CD1c-positive myeloid dendritic cell (primary cell): ENCODE data around the gene DPH2.

Source experiments
- DNase-seq: peaks from one replicate; pipeline ENCODE4 v3.0.0-alpha.2; 2016; ENCODE audit errors: extremely low spot score

The DPH2 gene

DNA sequence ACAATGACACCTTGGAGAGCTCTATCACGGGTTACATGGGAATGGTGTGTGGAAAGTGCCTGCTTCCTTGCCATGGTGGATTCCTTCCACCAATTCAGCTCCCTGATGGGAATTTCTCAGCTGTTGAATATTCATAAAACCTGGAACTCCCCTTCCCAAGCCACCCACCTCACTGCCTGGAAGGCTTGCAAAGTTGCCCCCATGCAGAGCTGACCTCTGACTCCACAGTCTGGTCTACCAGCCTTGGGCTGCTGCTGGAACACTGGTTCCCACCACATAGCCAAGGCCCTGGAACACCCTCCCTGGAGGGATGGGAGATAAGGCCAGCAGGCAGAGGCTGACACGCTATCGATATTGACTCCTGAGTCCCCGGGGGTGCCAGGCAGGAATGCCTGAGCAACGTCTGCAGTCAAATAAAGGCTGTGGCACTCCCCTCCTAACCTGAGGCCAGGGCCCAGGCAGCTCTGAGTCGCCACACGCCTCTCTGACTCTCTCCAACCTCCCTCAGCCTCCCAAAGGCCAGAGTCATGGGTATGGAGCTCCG, 30.4 kb downstream of the DPH2 start:
- DNase-seq: no peak

DNA sequence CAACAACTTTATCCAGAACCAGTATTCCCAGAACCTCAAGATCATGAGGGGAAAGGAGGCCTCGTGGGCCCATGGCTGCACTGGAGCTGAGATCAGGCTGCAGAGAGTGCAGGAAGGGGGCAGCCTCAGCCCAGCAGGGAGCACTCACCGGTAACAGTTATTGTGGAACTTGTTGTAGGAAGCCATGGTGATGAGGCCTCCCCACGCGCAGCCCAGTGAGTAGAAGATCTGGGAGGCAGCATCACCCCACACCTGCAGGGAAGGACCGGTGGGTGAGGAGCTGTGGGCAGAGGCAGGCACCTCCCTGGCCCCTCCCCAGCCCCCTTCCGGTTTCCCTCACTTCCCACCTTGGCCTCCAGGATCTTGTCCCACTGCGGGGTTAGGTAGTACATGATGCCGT, 32.4 kb downstream of the DPH2 start:
- DNase-seq: no peak

DNA sequence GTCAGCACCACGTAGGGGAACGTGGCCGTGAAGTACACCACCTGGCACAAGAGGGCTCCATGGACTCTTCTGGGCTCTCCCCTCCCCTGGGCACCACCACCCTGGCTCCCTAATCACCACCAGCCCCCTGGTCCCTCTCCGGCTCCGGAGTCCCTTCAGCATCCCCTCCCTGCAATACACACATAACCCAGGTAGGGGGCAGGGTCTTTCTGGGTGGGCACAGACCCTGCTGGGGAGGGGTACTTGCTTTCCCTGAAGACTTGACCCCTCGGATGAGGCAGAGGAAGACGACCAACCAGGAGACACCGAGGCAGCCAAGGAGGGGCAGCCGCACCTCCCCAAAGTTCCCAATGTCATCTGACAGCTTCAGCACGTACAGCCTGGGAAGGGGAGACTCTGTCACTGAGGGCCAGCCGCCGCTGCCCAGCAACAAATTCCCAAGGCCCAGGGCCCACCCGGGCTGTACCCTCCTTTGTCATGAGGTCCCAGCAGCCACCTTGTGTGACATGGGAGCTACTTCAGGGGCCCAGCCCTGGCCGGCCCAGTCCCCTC, 32.9 kb downstream of the DPH2 start:
- no peak for DNase-seq

DNA sequence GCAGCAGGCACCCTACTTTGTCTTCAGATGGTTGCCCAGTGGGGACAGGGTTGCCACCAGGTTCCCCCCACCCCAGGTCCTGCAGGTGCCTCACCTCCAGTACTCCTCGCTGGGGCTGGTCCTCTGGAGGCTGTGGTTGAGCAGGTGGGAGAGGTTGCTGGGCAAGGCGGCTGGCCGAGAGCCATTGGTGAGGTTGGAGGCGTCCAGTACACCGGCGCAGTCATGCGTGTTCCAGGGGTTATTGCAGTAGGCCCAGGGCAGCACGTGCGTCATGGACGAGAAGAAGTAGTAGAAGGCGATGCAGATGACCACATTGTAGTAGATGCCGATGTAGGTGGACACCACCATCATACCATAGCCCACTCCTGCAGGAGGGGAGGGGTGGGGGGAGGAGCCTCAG, 38.4 kb downstream of the DPH2 start:
- DNase-seq: no peak

DNA sequence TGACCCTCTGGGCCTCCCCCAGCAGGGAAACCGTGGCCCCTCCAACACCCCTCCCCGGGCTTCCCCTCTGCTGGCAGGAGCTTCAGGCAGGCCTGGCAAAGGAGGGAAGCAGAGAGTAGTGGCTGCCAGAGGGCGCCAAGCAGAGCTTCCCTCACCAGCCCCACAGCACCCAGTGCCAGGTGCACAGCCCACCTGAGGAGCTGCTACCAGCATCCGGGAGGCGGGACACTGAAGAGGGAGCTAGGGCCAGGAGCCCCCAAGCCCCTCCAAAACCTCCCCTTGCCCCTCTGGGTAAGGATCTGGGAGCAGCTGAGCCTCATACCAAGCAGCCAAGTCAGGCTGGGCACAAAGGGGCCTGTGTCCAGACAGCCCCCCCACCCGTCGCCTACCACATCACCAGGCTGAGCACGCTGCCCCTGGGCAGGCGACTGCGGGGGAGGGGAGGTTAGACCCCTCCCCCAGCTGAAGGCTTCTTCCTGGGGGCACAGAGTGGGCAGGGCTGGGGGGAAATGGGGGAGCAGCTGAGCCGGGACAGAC, 41.2 kb downstream of the DPH2 start:
- DNase-seq: no peak

DNA sequence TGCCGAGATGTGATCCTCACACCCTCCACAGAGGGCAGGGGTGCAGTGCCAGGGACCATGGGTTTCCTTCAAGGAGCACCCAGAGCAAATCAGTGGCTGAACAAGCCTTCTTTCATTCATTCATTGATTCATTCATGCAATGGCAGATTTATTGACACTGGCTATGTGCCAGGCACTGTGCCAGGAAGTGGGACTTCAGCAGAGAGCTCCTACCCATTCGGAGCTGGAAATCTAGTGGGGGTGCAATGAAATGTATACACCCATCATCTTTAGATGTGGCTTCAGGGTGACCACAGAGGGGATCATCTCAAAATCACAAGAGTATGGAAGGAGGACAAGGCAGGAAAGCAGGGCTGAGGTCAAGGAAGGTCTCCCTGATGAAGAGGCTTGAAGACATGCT, 42.6 kb downstream of the DPH2 start:
- no peak for DNase-seq

DNA sequence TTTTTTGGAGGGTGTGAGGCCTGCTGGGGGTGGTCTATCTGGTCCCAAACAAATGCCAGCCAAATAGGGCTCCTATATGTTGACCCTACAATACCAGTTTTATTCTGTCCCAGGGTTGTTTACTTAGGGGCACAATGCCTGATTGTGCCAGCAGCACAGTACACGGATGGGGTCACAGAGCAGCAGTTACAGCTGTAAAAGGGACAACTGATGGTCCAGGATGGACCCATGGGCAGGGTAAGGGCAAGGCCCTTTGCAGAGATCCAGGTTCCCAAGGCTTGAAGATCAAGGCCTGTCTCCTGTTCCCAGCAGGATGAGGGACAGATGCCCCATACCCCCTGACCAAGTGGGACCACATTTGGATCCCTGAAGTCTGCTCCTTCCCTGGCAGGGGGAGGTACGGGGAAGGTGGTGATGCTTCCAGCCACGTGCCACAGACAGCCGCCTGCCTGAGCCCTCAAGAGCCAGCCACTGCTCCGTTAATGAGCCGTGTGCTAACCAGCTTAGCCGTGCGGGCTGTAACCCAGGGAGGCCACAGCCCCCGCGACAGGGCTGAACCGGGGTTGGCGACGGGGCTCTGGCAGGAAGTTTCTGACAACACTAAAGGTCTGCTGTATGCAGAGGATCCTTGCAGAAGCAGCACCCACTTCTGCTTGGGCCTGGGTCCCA, 43.3 kb downstream of the DPH2 start:
- no peak for DNase-seq

DNA sequence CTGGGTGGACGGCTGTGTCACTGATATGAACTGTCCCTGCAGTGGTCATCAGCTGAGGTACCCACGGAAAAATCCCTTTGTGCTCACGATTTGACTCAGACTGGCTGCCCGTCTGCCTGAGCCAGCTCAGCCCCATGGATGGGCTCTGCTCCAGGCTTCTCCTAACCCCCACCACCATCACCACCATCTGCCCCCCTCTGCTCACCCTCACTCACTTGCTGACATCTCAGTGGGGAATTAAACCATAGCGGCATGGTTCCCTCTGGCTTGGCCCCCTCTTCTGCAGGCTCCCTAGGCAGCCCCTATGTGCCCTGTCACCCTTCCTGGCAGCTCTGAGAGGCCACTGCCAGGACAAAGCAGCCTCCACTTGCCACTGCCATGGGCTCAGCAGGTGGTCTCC, 44.1 kb downstream of the DPH2 start:
- no peak for DNase-seq

DNA sequence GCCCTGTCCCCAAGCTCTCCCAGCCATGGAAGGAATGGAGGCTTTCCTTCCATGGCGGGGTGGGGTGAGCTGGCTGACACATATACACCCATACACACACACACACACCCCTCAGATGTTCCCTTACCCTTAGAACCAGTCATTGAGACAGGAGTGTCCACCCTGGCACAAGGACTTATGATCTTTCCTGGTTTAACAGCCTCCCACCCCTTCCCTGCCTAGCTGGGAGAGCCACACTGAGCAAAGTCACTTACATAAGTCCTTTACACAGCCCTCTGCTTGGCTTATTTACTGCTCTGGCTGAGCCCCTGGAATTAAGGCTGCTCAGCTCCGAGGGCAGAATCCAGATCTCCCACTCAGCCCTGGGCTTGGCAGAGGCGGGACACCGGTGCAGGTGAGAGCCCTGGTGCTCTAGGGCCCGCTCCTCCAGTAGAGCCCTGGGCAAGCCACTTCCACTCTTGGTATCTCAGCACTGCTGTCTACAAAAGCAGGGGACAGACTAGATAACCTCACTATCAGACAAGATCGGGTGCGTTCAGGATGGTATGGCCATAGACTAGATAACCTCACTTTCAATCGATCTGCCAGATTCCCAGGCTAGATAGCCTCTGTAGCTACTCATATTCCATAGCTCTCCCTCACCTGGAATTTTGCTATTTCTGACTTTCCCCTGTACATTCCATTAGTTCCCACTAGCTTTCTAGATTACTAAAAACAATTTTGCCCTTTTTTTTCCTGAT, 44.7 kb downstream of the DPH2 start:
- no peak for DNase-seq

DNA sequence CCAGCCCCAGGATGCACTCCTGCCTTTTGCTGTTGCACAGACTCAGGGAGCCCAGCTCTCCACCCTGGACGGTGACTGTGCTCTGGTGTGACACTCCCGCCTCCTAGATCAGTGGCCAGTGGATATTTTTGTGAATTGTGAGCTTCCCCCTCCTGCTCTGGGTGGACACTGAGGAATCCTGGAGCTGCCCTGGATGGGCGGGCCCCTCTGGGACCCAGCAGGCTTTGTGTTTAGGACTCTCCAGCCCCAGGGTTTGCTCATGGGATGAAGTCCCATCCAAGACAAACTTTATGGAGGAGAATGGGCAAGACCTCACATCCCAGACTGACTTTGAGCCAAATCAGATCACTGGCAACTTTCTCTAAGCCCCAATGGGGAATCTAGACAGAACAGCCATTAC, 45.4 kb downstream of the DPH2 start:
- no peak for DNase-seq

DNA sequence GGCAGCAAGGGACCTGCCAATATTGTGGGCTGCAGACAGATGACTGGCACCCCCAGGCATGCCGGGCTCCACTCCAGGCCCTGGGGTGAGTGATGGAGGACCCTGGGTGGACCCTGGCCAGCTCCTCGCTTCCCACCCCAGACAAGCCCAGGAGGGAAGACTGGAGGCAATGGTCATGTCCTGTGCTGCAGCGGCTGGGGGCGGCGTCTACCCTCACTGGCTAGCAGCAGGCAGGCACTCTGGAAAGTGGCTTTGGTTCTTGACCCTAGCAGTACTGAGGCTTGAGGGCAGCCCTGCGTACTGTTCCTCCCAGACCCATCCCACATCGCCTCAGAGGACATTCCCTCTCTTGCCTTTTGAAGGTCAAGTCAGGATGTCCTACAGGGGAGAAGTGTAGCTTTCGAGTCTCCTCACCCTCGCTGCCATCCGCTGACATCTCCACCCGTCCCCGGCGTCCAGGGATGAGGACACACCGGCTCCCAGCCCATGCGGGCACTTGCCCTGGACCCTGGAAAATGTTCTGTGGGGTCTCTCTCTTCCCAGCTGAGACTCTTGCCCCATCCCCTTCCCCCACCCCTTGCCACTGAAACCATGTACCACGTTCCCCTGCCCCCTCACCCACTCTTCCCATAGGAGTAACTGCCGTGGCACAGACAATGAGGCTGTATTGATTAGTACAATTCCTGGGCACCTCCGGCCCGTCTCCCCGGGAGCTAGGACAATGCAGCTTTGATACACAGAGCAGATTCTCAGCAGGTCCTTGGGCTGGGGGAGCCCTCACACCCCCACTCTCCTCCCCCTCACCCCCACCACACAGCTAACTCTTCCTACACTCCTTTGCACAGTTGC, 46.5 kb downstream of the DPH2 start:
- no peak for DNase-seq

DNA sequence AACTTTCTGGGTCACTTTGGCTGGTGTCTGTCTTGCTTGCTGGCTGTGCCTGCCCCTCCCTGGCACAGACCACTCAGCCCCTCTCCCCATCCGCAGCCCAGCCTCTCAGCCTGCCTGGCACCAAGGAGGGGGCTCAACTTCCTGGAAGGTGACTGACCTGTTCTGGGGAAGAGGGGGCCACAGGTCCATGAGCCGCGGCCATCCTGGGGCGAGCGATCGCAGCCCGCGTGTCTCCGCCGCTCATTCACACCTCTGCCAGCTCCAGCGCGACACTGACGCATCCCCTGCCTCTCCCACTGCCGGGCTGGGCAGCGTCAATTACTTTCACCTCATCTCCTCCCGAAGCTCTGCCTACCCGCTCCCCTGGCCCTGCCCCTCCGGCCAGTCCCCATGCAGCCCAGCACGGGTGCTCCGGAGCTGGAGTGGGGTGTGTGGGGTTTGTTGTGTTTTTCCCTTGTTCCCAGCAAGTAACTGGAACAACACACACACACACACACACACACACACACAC, 47.1 kb downstream of the DPH2 start:
- no peak for DNase-seq

DNA sequence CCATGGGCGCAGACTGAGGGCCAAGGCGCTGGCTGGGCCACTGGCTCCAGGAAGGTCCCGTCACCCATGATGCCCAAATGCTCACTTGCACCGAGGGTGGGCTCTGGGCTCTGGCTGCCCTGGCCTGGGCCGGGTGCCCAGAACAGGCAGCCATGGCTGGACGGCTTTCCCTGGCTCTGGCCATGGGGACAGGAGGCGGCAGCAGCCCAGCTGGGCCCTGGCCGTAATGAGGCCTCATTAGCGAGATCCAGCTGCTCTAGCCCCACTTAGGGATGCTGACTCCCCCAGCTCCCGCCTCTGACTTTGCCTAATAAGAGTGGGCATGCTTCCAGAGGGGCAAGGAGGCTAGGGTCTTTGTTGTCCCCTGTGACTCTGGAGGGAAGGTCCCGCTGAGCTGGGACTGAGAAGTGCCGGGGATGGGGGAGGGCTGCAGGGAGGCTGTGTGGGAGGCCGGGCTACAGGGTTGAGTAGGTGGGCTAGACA, 49.7 kb downstream of the DPH2 start:
- DNase-seq: no peak

DNA sequence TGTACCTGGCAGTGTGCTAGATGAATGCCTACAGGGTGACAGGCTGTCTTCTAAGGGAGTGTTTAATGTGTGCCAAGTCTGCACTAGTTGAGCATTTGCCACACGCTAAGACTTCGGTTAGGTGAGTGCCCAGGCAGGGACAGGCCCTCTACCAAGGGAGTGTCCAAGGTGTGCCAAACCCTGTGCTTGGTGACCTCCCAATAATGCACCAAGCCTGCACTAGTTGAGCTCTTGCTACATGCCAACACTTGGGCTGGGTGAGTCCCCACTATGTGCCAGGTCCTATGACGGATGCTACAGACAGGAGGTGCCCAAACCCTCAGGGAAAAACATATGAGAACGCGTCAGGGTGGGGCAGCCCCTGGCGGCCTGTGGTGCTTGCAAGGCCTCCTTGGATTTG, 50.7 kb downstream of the DPH2 start:
- DNase-seq: no peak

DNA sequence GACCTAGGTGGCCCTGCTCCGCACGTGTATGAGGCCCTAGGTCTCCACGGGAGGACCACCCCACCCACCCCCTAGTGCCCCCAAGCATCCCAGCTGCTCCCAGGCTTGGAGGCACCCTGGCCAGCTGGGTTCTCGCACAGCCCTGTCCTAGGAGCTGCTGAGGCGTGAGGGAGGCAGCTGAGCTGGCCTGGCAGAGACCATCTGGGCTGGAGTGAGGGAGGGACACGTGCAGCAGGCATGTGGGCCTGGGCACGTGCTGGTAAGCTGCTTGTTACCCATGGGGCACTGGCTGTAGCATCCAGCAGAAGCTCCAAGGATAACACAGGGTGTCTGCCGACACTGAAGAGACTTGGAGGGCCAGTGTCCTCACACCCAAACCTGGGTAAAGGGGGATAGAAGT, 51.3 kb downstream of the DPH2 start:
- DNase-seq: no peak

DNA sequence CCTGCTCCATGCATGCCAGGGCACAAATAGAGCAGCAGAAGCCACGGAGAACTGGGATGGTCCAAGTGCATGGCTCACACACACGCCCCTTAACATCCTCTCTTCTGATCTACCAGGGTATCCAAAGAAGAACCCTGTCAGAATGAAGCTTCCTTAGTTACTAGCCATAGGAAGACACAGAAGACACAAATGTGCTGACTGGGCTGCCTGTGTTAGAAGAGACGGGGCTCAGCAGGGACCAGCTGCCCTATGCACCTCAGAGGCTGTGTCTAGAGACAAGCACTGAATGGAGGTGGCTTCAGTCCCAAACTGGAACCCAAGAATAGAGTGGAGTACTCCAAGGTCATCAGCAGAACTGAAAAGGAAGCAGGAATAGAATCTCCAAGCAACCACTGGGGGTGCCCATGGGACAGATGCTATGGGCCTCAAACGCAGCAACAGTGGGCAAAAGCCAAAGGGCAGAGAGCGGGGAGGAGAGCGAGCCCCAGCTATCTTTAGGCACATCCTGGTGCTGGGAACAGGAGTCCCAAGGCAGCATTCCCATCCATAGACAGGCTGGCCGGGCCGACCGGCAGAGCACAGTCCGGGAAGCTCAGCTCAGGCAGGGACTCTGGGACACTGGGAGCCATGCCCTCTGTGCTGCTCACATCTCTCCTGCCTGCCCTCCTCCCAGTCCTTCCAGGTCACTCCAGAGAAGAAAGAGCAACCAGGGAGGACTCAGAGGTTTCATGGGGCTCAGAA, 51.9 kb downstream of the DPH2 start:
- DNase-seq: no peak
